ENCODE measurements around the gene SYNCRIP.

Gene SYNCRIP

DNA sequence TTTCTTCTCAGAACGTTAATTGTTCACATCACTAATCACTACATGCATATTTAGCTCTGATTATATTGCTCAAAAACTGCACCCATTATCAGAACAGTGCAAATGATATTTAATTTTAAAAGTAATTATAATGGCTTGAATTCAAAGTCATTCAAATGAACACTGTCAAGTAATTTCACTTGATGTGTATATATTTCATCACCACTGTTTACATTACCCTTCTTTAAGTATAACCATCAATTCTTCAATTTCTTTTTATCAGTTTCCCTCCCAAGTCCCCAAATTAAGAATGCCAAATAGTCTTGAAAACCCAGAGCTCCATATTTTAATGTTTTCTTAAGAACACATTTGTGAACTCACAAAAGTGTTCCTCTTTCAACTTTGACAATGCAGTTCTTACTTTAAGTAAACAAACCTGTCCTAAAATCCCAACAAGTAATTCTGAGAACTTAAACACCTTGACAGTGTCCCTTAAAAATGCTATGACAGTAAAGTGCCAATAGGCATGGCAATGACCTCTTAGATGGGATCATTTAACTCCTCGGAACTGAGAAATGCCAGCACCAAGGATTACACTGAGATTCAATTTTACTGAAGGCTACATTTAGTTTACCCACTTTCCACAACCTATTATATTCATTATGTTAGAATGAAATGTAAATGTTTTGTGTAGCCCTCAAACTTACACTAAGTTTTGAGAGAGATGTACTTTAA lies 32.3 kb downstream of the SYNCRIP start:
- no peak overlapping the region for H2AFZ ChIP-seq (ENCODE audit: low read length)
- H3K4me2 ChIP-seq (ENCODE audit: low read depth, low read length, poor library complexity, severe bottlenecking), result no peak overlapping the region
- H3K4me3 ChIP-seq (ENCODE audit: low read length, poor library complexity, severe bottlenecking), result no peak overlapping the region
- H3K27me3 ChIP-seq (ENCODE audit: insufficient read depth, low read length, poor library complexity, severe bottlenecking), result no peaks in the 10 kb centered on the region
- TF ChIP-seq, protein P1, sequence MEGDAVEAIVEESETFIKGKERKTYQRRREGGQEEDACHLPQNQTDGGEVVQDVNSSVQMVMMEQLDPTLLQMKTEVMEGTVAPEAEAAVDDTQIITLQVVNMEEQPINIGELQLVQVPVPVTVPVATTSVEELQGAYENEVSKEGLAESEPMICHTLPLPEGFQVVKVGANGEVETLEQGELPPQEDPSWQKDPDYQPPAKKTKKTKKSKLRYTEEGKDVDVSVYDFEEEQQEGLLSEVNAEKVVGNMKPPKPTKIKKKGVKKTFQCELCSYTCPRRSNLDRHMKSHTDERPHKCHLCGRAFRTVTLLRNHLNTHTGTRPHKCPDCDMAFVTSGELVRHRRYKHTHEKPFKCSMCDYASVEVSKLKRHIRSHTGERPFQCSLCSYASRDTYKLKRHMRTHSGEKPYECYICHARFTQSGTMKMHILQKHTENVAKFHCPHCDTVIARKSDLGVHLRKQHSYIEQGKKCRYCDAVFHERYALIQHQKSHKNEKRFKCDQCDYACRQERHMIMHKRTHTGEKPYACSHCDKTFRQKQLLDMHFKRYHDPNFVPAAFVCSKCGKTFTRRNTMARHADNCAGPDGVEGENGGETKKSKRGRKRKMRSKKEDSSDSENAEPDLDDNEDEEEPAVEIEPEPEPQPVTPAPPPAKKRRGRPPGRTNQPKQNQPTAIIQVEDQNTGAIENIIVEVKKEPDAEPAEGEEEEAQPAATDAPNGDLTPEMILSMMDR (conservative IDR thresholded peaks at IDR 0.05; ENCODE audit: low read length), result no peak
- no peak for TF ChIP-seq EZH2phosphoT487 (IDR thresholded peaks at IDR 0.05; ENCODE audit: borderline replicate concordance)
- no peak overlapping the region for H3K9ac ChIP-seq (ENCODE audit: low read depth, low read length, poor library complexity, severe bottlenecking)
- no peaks in the 10 kb centered on the region for H3K9me2 ChIP-seq (replicated peaks; ENCODE audit: low read depth, low read length)
- no peaks in the 10 kb centered on the region for H3K9me3 ChIP-seq (ENCODE audit: insufficient read depth, low read depth, low read length)
- H4K20me1 ChIP-seq (ENCODE audit: insufficient read depth, low read length, poor library complexity, severe bottlenecking), result peaks cover 29% of the 10 kb centered on the region
- H3K36me3 ChIP-seq (ENCODE audit: insufficient read depth, low read length), result peaks cover 72% of the 10 kb centered on the region
- H3K4me1 ChIP-seq (ENCODE audit: insufficient read depth, low read length, poor library complexity, severe bottlenecking), result no peaks in the 10 kb centered on the region
- peaks cover 16% of the 10 kb centered on the region; the same call in 1 of the 2 replicates for H3K79me2 ChIP-seq (ENCODE audit: insufficient read depth, low read length)
- H3F3A ChIP-seq (ENCODE audit: low read depth), result no peaks in the 10 kb centered on the region

DNA sequence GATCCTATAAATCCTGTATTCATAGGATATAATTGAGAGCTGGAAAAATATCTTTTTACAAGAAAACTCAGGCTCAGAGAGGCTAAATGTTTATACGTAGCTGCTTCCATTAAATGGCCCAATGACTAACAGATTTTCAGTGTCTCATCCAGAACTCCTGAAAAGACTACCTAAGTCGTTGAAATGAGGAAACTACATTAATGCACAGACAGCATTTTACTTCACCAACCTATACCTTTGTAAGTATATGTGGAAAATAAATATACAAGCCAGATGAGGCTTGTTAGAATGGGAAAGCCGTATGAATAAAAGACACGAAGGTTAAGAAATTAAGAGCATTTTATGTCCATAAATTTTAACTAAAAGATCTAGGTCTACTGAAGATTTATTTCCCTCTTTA lies 40.6 kb downstream of the SYNCRIP start:
- no peaks in the 10 kb centered on the region for H3K36me3 ChIP-seq (ENCODE audit: insufficient read depth, low read length)
- H3F3A ChIP-seq (ENCODE audit: low read depth), result no peaks in the 10 kb centered on the region
- H3K27me3 ChIP-seq (ENCODE audit: insufficient read depth, low read length, poor library complexity, severe bottlenecking), result no peaks in the 10 kb centered on the region
- H3K4me2 ChIP-seq (ENCODE audit: low read depth, low read length, poor library complexity, severe bottlenecking), result no peak overlapping the region
- H3K9ac ChIP-seq (ENCODE audit: low read depth, low read length, poor library complexity, severe bottlenecking), result no peak overlapping the region
- no peak overlapping the region for H2AFZ ChIP-seq (ENCODE audit: low read length)
- TF ChIP-seq EZH2phosphoT487 (IDR thresholded peaks at IDR 0.05; ENCODE audit: borderline replicate concordance), result no peak
- TF ChIP-seq, protein P1 (conservative IDR thresholded peaks at IDR 0.05; ENCODE audit: low read length), result no peak
- H3K79me2 ChIP-seq (ENCODE audit: insufficient read depth, low read length), result no peaks in the 10 kb centered on the region
- H3K4me3 ChIP-seq (ENCODE audit: low read length, poor library complexity, severe bottlenecking), result no peak overlapping the region
- H3K9me3 ChIP-seq (ENCODE audit: insufficient read depth, low read depth, low read length), result no peaks in the 10 kb centered on the region
- H3K9me2 ChIP-seq (replicated peaks; ENCODE audit: low read depth, low read length), result no peaks in the 10 kb centered on the region
- no peaks in the 10 kb centered on the region for H3K4me1 ChIP-seq (ENCODE audit: insufficient read depth, low read length, poor library complexity, severe bottlenecking)
- peaks cover 4% of the 10 kb centered on the region for H4K20me1 ChIP-seq (ENCODE audit: insufficient read depth, low read length, poor library complexity, severe bottlenecking)

DNA sequence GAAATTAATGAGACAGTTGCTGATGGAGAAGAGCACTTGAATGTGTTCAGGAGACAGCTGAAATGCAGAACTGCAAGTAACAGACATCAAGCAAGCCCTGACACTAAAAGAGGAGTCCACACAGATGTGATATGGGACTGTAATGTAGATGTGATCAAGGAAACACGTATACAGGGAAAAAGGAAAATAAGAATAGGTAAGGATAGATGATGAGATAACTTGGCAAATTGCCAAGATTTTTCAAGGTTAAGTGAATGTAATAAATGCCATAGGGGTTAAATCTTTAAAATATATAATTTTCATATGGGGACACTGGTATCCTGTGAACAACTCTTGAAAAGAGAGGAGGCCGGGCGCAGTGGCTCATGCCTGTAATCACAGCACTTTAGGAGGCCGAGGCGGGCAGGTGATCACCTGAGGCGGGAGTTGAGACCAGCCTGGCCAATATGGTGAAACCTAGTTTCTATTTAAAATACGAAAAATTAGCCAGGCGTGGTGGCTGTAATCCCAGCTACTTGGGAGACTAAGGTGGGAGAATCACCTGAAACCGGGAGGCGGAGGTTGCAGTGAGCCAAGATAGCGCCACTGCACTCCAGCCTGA lies 41.9 kb downstream of the SYNCRIP start:
- Histone ChIP-seq H2AFZ (ENCODE audit: low read length) (no peak overlapping the region), H3K36me3 (ENCODE audit: insufficient read depth, low read length) (no peaks in the 10 kb centered on the region), H3K4me3 (ENCODE audit: low read length, poor library complexity, severe bottlenecking) (no peak overlapping the region), H3K9me3 (ENCODE audit: insufficient read depth, low read depth, low read length) (no peaks in the 10 kb centered on the region), H3K4me1 (ENCODE audit: insufficient read depth, low read length, poor library complexity, severe bottlenecking) (no peaks in the 10 kb centered on the region), H3K9me2 (replicated peaks; ENCODE audit: low read depth, low read length) (no peaks in the 10 kb centered on the region), H3K4me2 (ENCODE audit: low read depth, low read length, poor library complexity, severe bottlenecking) (no peak overlapping the region), H3K9ac (ENCODE audit: low read depth, low read length, poor library complexity, severe bottlenecking) (no peak overlapping the region), H3K79me2 (ENCODE audit: insufficient read depth, low read length) (no peaks in the 10 kb centered on the region), H3F3A (ENCODE audit: low read depth) (peaks cover 2% of the 10 kb centered on the region; the same call in 1 of the 2 replicates), H4K20me1 (ENCODE audit: insufficient read depth, low read length, poor library complexity, severe bottlenecking) (peaks cover under 1% of the 10 kb centered on the region), H3K27me3 (ENCODE audit: insufficient read depth, low read length, poor library complexity, severe bottlenecking) (no peaks in the 10 kb centered on the region)
- TF ChIP-seq EZH2phosphoT487 (IDR thresholded peaks at IDR 0.05; ENCODE audit: borderline replicate concordance), result no peak
- TF ChIP-seq, protein P1 (conservative IDR thresholded peaks at IDR 0.05; ENCODE audit: low read length), result no peak
